ENCODE measurements around the gene CEP85L.

DNA sequence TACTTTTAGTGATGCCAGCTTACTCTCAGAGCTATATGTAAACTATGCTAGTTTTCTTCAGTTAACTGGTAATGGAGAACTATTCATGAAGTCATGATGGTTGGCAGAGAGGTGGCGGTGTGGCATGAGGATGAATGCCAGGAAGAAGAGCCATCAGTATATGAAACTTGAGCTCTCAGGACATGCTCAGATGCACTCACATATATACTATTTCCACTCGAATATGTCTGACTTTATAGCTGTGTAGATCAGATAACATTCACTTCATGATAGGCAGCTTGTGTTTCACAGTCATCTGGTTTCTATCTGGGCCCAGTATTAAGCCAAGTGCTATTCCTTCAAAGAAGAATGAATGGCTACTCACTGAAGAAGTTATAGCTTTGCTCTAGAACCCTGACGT is 46.2 kb upstream of the CEP85L start:
- TF ChIP-seq OSR1 (CRISPR knock-in tag; IDR thresholded peaks at IDR 0.05) (no peak), GLIS3 (CRISPR knock-in tag; IDR thresholded peaks at IDR 0.05) (no peak), TOX (CRISPR knock-in tag; IDR thresholded peaks at IDR 0.05; ENCODE audit: borderline replicate concordance) (no peak), RARB (CRISPR knock-in tag; IDR thresholded peaks at IDR 0.05) (no peak), SNAI2 (CRISPR knock-in tag; IDR thresholded peaks at IDR 0.05) (no peak)
